PC-3 (cell line): ENCODE measurements around the gene ZMYND10. TPM values are rescaled to one million over a fixed set of nuclear protein-coding genes. Genes with fewer than 3 reads are reported as not detected.
A peak's percentile ranks its signal among the peaks of the same experiment; 100 is the strongest.

Experiments used
- ATAC-seq: fragments of 200-7000 bp; cut with Tn5 transposase; 2 replicates; pipeline ENCODE4 v1.9.1; 2020; ENCODE audit warnings: mild to moderate bottlenecking, moderate library complexity
- BruUV-seq: library from RNA; stranded (reverse); fragments of 400-500 nt; replicated peaks from 2 replicates; lab custom pipeline; 2021; lab: Mats Ljungman, UMichigan
- CTCF ChIA-PET: fragments of 300-600 bp; sonication (Branson Sonifier 250); formaldehyde crosslinking; loops from one replicate; lab custom pipeline; 2022; ENCODE audit warnings: antibody characterized with exemption; lab: Charles Lee
- POLR2A ChIA-PET: fragments of 300-600 bp; sonication (Branson Sonifier 250); formaldehyde crosslinking; loops from one replicate; lab custom pipeline; 2022; ENCODE audit warnings: antibody characterized with exemption; ENCODE audit not compliant: unreplicated experiment; lab: Charles Lee
- DNase-seq: peaks from one replicate; pipeline ENCODE4 v3.0.0-alpha.2; 2015
- H2AFZ ChIP-seq: fragments of 300-600 bp; sonication (generic); 2 replicates; pipeline ENCODE4 v1.6.0; 2016; ENCODE audit warnings: antibody characterized with exemption, low read length
- H3F3A ChIP-seq: fragments of 300-600 bp; sonication (generic); one replicate; pipeline ENCODE4 v1.6.0; 2017; ENCODE audit warnings: antibody characterized with exemption, low read length, control low read depth, mild to moderate bottlenecking; ENCODE audit not compliant: unreplicated experiment
- H3K27ac ChIP-seq: fragments of 300-600 bp; sonication (generic); 2 replicates; pipeline ENCODE4 v1.5.1; 2016; ENCODE audit warnings: mild to moderate bottlenecking, low read length
- H3K27me3 ChIP-seq: fragments of 300-600 bp; sonication (generic); 2 replicates; pipeline ENCODE4 v1.6.1; 2016; ENCODE audit warnings: low read length, mixed read lengths
- H3K36me3 ChIP-seq: fragments of 300-600 bp; sonication (generic); 2 replicates; pipeline ENCODE4 v1.6.1; 2016; ENCODE audit warnings: low read depth, mixed run types, low read length, mixed read lengths
- H3K4me1 ChIP-seq: fragments of 300-600 bp; sonication (generic); 2 replicates; pipeline ENCODE4 v1.5.1; 2016; ENCODE audit warnings: low read length; ENCODE audit not compliant: insufficient read depth
- H3K4me2 ChIP-seq: fragments of 300-600 bp; sonication (generic); 2 replicates; pipeline ENCODE4 v1.6.0; 2016; ENCODE audit warnings: low read length
- H3K4me3 ChIP-seq: fragments of 300-600 bp; sonication (generic); 2 replicates; pipeline ENCODE4 v1.5.1; 2016; ENCODE audit warnings: mild to moderate bottlenecking, low read length, mixed read lengths
- H3K79me2 ChIP-seq: fragments of 300-600 bp; sonication (generic); 2 replicates; pipeline ENCODE4 v1.6.1; 2017; ENCODE audit warnings: low read length, mixed read lengths
- H3K9ac ChIP-seq: fragments of 300-600 bp; sonication (generic); 2 replicates; pipeline ENCODE4 v1.6.0; 2016; ENCODE audit warnings: mild to moderate bottlenecking, low read length
- H3K9me2 ChIP-seq: fragments of 300-600 bp; sonication (generic); replicated peaks from 2 replicates; pipeline ENCODE4 v1.6.1; 2016; ENCODE audit warnings: mixed run types, low read length, mixed read lengths
- H3K9me3 ChIP-seq: fragments of 300-600 bp; sonication (generic); 2 replicates; pipeline ENCODE4 v1.6.1; 2016; ENCODE audit warnings: low read length, mixed read lengths
- H4K20me1 ChIP-seq: fragments of 300-600 bp; sonication (generic); 2 replicates; pipeline ENCODE4 v1.6.1; 2016; ENCODE audit warnings: low read length, mixed read lengths
- CTCF ChIP-seq: fragments of 300-600 bp; sonication (generic); conservative IDR thresholded peaks from 2 replicates; pipeline ENCODE4 v1.5.1; 2017; ENCODE audit warnings: antibody characterized with exemption, low read depth, mild to moderate bottlenecking, low read length
- EZH2 ChIP-seq: fragments of 300-600 bp; sonication (generic); IDR thresholded peaks from one replicate; pipeline ENCODE4 v1.6.1; 2017; ENCODE audit warnings: antibody characterized with exemption, mild to moderate bottlenecking, low read length; ENCODE audit not compliant: unreplicated experiment
- EZH2phosphoT487 ChIP-seq: fragments of 300-600 bp; sonication (generic); IDR thresholded peaks from 2 replicates; pipeline ENCODE4 v1.6.1; 2018; ENCODE audit warnings: mild to moderate bottlenecking, antibody characterized with exemption, low read length, borderline replicate concordance
- intact Hi-C: fragments of 100-400 bp; cut with micrococcal nuclease; formaldehyde crosslinking; loops from 2 replicates; pipeline ENCODE4 v1.9.0; 2023
- total RNA-seq: library from RNA; depleted of rRNA; stranded (reverse); fragments of >200 nt; gene quantifications from 2 replicates; pipeline ENCODE4 v1.2.3, GENCODE V29; 2014

Gene ZMYND10
- total RNA-seq, 1 experiment from 2014 or later, result 1.6 TPM

- BruUV-seq, result no TSS peak
- Histone ChIP-seq H4K20me1 (peaks cover 36% of the 10 kb centered on the region), H3K4me3 (no peak overlapping the region), H3K27me3 (no peaks in the 10 kb centered on the region), H3K9ac (no peak overlapping the region), H3K4me1 (peaks cover 57% of the 10 kb centered on the region), H3K4me2 (no peak overlapping the region), H3F3A (no peaks in the 10 kb centered on the region), H2AFZ (no peak overlapping the region), H3K9me2 (no peaks in the 10 kb centered on the region), H3K27ac (no peak overlapping the region), H3K79me2 (peaks cover 86% of the 10 kb centered on the region), H3K9me3 (no peaks in the 10 kb centered on the region), H3K36me3 (peaks cover 34% of the 10 kb centered on the region)
- ChIA-PET POLR2A (interaction anchor here (0.7 kb wide), 1 partner anchor 190 kb away, joined by 3 read pairs; no protein-coding TSS in a partner anchor), CTCF (no interaction called here)
- DNase-seq (no peak), ATAC-seq (no peak)
- intact Hi-C loops, result loop anchor here (5.0 kb wide), 2 partner anchors 258 to 1033 kb away; partner anchors contain the start of genes CISH and MANF
- TF ChIP-seq EZH2, result no peak
- no peak for TF ChIP-seq CTCF
- no peak for TF ChIP-seq EZH2phosphoT487
These were observed 8.7 kb upstream of the ZMYND10 start for GRCh38 chr3:50354186-50354764.

- ChIA-PET POLR2A (interaction anchor here (0.7 kb wide), 1 partner anchor 190 kb away, joined by 3 read pairs; no protein-coding TSS in a partner anchor), CTCF (interaction anchor here (1.1 kb wide), 2 partner anchors 10 to 32 kb away, joined by 3 to 4 read pairs; no protein-coding TSS in a partner anchor)
- no peak overlapping the region for H3K9ac ChIP-seq
- BruUV-seq, result no TSS peak
- H3K9me2 ChIP-seq, result no peaks in the 10 kb centered on the region
- ATAC-seq (no peak), DNase-seq (no peak)
- peak overlapping the region; percentile 27; the same call in 1 of the 2 replicates for H3K27ac ChIP-seq
- no peaks in the 10 kb centered on the region for H3K27me3 ChIP-seq
- H3F3A ChIP-seq, result no peaks in the 10 kb centered on the region
- no peak overlapping the region for H2AFZ ChIP-seq
- peaks cover 59% of the 10 kb centered on the region for H3K4me1 ChIP-seq
- intact Hi-C loops, result loop anchor here (5.0 kb wide), 2 partner anchors 259 to 1034 kb away; partner anchors contain the start of genes CISH and MANF
- H3K36me3 ChIP-seq, result peaks cover 34% of the 10 kb centered on the region
- H3K9me3 ChIP-seq, result no peaks in the 10 kb centered on the region
- H3K4me3 ChIP-seq, result no peak overlapping the region
- no peak overlapping the region; the same call in 1 of the 2 replicates for H3K4me2 ChIP-seq
- peaks cover 86% of the 10 kb centered on the region for H3K79me2 ChIP-seq
- no peak for TF ChIP-seq EZH2
- no peak for TF ChIP-seq EZH2phosphoT487
- TF ChIP-seq CTCF, result no peak
- H4K20me1 ChIP-seq, result peaks cover 33% of the 10 kb centered on the region
These were observed 7.9 kb upstream of the ZMYND10 start for GRCh38 chr3:50353245-50354004.
